NCI-H526 treated with DMSO at 0.1 percent for 48 hours (cell line): Measurements from ENCODE around the gene PFKP.
"Not testable (repeated sequence)": the region's sequence is repeated elsewhere in the genome, so short reads cannot be mapped to it uniquely, and the experiment has no call there.

Source experiments
- DNase-seq: peaks from one replicate; lab custom pipeline; 2025; lab: John Stamatoyannopoulos, UW

PFKP gene

DNA sequence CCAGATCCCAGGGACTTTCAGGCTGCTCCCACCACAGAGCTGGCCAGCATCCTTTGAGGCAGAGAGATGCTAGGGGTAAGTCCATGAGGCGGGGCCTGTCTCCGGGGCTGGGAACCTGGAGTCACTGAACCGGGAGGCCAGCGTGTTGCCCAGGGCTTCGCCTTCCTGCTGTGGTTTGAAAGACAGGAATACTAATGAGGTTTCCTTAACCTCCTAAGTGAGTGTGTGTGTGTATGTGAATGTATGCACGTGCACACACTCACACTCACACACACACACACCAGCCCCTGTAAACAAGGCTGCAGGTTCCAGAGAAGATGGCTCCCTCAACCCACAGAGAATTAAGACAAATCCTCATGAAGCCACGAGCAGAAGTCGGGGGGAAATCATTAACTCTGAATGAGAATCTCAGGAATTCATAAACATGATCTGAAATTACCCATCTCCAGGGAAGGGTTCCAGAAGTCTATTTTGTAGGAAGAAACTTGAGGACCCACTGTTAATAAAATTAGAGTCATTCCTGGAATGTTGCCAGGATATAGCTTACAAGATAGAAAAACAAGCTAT, 20.3 kb upstream of the PFKP start:
- DNase-seq = no peak

DNA sequence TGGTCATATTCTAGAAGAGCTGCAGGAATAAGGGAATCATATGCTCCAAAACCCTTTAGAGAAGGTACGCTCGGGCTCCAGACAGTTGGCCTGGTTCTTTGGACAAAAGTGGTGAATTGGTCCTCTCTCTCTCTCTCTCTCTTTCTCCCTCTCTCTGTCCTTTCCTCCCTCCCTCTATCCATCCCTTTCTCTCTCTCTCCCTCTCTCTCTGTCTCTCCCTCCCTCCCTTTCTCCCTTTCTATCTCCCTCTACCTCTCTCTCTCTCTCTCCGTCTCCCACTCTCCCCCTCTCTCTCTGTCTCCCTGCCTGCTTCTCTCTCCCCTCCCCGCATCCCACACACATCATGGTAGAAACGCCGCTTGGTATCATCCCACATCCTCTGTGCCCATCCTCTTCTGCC, 19.8 kb upstream of the PFKP start:
- DNase-seq = no peak

DNA sequence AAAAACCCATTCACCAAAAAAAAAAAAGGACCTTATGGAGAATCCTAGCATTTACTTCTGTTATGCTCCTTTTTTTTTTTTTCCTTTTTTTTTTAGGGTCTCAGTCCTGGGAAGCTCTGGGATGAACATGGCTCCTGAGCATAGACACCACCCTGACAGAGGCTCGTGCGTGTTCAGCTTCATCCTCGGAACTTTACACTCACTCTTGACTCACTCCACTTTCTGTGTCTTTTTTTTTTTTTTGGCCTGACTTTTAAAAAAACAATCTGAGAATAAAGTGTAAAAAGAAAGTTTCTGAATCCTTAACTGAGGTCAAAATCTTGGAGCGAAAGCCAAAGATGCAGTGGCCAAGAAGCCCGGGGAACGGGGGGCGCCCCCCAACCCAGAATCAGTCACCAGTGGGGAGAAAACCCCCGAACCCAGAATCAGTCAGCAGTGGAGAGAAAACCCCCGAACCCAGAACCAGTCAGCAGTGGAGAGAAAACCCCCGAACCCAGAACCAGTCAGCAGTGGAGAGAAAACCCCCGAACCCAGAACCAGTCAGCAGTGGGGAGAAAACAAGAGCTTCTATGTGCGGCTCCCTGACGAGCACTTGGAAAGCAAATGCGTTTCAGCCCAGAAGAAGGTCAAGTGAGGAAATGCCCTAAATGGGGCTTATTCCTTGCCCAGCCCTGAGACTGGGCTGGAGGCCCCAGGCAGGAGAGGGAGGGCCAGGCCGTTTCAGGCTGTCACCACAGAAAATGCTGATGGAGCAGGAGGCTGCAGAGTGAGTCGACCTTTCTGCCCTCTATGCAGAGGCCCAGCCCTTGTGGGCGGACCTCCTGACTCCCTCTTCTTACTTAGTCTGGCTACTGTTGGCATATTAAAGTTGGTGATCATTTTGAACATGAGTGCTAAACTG, 19.0 kb upstream of the PFKP start:
- no peak for DNase-seq

DNA sequence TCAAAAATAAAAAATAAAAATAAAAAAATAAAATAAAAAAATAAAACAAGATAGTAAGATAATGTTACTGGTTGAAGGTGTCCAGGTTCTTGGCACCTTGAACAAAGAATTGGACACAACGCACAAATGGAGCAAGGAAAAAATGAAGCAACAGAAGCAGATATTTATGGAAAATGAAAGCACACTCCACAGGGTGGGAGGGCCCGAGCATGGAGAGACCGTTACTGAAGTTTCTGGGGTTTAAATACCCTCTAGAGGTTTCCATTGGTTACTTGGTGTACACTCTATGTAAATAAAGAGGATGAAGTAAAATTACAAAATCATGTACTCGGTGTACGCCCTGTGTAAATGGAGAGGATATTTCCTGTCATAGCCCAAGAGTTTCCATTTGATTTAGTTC, 15.7 kb upstream of the PFKP start:
- no peak for DNase-seq

DNA sequence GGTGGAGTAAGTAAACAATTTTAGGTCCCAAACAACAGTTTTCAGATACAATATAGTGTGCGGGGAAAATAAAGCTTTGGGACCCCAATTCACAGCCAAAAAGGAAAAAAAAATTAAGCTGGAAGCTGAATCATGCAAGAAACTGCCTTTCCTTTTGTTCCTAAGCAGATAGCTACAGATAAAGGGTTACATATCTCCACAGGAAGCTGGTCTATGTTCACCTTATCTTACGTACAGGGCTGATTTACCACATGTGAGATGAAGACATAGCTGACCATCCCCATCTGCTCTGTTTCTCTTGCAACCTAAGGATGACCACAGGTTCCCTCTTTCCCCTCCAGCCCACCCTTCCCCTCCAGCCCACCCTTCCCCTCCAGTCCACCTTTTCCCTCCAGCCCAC, 14.2 kb upstream of the PFKP start:
- DNase-seq = no peak

DNA sequence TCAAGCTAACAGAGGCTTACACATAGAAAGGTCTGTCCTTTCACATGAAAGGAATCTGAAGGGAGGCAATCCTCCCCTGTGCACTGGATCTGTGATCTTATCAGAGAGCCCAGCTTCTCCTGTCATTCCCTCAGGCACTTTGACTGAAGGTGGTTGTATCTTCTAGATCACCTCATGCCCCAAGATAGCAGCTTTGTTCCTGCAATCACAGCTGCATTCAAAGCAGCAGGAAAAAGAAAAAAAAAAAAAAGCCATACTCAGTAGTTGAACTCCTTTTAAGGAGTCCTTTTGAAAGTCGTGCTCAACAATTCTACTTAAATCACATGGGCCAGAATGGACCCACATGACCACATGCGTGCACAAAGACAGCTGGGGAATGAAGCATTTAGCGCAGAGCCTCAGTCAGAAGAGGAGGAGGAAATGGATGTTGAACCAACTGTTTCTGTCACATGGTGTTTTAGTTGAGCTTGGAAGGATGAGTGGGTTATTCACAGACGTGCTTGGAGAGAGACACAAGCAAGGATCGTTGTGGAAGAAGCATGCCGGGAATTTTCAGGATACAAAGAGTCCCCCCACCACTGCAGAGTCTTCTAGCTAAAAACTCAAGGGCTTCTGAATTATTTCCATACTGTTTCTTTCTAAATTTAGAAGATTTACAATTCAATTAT, 13.0 kb upstream of the PFKP start:
- no peak for DNase-seq

DNA sequence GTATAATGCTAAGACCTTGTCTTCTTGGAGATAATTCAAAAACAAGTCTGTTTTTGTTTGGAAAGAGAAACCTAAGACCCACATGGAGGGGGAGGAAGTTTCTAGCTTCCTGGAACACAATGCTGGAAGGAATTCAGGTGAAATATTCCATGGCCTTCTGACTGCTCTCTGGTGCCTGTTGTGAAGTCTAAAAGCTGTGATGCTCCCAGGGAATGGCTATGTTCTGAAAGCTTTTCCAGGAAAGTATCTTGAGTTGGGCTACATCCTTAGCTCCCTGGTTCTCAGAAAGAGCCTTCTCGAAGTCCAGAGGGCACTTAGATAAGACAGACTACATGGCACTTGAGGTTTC, 12.5 kb upstream of the PFKP start:
- DNase-seq = no peak

DNA sequence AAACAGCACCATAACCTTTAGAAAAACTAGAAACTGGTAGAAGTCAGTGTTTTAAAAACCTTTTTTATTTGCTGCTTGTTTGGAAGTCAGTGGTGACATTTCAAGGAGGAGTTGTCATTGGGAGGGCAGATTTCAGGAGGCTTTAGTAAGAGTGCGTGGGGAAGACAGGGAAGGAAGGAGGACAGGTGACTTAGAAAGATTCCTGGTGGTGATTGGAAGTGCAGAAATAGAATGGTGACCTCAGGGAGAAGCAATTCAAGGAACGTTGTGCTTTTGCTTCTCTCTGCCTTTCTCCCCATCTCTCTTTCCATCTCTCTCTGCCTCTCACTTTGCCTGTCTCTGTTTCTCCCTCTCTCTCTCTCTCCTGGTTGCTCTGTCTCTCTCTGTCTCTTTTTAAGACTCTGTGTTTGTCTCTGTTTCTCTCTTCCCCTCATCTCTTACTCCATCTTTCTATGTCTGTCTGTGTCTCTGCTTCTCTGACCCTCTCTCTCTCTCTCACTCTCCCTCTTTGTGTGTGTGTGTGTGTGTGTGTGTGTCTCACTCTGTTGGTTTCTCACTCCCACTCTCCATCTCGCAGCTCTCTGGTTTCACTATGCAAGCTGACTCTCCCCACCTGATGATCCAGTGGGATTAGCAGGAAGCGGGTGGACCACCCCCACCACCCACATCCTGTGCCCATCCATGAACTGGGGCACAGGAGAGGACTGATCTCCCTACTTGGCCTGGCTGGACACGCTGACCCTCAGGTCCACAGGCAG, 10.9 kb upstream of the PFKP start:
- DNase-seq = no peak

DNA sequence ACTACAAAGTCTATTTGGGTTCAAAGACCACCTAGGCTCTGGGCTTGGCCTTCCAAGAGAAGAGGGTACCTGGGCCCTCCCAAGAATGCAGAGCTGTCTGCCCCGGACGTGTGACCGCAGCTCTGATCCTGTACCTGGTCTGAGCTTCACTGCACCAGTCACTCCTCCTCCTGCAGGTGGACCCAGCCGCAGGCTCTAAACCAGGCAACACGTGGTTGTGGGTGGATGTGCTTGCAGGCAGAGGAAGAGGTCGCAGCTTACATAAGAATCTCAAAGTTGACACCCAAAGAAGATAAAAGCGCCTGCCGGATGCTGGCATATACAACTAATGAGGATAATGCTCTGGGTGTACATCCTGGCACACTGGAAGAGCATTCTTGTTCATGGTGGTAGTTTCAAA, 9.4 kb upstream of the PFKP start:
- no peak for DNase-seq

DNA sequence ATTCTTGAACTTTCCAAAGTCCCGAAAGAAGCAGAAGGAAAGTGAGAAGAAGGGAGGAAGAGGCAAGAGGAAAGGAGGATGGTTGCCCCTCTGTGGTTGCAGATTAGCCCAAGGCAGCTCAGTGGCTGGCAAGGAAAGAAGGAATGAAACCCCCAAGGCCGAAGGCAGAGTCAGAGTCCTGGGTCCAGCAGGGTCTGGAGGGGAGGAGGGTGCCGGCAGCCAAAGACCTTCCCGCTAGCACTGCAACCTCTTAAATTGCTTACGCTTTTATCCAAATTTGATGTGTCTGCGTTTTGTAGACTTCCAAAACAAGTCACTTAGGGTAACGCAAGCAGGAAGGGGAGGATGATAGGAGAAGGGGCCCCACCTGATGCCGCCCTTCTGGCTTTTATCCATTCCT, 7.4 kb upstream of the PFKP start:
- no peak for DNase-seq

DNA sequence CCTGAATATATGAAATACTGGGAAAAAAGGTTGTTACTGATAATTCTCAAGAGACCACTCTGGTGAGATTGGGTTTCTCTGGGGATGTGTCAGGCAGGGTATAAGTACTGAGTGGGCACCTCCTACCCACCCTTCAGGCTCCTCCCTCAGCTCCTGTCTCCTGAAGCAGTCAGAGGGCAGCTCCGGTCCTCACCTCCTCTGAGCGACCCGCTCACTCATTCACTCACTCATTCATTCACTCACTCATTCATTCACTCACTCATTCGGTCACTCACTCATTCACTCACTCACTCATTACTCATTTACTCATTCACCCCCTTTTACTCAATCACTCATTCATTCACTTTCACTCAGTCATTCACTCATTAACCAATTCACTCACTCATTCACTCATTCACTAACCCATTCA, 6.9 kb upstream of the PFKP start:
- no peak for DNase-seq

DNA sequence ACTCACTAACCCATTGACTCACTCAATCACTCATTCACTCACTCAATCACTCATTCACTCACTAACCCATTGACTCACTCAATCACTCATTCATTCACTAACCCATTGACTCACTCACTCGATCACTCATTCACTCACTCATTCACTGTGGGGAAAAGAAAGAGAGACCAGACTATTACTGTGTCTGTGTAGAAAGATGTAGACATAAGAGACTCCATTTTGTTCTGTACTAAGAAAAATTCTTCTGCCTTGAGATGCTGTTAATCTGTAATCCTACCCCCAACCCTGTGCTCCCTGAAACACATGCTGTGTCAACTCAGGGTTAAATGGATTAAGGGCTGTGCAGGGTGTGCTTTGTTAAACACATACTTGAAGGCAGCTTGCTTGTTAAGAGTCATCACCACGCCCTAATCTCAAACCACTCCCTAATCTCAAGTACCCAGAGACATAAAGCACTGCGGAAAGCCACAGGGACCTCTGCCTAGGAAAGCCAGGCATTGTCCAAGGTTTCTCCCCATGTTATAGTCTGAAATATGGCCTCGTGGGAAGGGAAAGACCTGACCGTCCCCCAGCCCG, 5.9 kb upstream of the PFKP start:
- DNase-seq = not testable (repeated sequence)

DNA sequence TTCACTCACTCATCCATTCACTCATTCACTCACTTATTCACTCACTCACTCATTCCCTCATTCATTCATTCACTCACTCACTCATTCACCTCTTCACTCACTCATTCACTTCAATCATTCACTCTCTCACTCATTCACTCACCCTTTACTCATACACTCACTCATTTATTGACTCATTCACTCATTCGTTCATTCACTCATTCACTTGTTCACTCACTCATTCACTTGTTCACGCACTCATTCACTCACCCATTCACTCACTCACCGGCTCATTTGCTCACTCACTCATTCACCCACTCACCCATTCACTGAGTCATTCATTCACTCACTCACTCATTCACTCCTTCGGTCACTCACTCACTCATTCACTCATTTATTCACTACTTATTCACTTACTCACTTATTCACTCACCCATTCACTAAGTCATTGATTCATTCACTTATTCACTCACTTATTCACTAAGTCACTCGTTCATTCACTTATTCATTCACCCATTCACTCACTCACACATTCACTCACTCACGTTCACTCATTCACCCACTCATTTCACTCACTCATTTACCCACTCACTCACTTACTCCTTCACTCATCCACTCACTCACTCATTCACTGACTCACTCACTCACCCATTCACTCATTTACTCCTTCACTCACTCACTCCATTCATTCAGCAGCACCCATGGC, 4.7 kb upstream of the PFKP start:
- DNase-seq = no peak

DNA sequence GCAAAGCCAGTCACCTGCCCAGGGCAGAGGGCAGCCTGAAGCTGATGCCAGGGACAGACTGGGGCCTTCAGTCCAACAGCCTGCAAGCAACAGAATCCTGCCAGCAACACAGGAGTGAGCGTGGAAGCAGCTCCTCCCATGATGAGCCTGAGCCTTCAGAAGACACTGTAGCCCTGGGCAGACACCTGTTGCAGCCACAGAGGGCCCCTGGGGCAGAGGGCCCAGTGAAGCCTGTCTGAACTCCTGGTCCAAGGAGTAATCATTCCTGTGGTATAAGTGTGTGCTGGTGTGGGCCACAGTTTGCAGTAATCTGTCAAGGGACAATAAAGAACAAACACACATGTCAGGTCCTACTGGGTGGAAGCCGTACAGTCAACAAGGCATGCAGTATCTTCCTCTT, 2.9 kb upstream of the PFKP start:
- DNase-seq = no peak

DNA sequence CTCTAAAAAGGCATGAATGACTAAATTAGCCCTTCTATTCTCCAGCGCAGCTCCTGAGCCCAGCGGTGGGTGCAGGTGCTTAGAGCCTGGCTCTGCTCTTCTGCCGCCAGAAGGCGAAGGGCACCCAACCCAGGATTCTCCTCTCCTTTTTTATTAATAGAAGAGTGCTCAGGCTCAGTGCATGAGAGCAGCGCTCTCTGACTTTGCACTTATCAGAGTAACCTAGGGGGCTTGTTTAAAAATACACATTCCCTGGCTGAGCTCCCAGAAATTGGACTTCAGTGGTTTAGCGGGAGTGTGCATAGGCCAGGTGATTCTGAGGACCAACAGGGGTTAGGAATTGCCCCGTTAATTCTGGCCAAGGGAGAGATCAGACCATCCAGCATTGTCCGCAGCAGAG, 1.7 kb upstream of the PFKP start:
- no peak for DNase-seq

DNA sequence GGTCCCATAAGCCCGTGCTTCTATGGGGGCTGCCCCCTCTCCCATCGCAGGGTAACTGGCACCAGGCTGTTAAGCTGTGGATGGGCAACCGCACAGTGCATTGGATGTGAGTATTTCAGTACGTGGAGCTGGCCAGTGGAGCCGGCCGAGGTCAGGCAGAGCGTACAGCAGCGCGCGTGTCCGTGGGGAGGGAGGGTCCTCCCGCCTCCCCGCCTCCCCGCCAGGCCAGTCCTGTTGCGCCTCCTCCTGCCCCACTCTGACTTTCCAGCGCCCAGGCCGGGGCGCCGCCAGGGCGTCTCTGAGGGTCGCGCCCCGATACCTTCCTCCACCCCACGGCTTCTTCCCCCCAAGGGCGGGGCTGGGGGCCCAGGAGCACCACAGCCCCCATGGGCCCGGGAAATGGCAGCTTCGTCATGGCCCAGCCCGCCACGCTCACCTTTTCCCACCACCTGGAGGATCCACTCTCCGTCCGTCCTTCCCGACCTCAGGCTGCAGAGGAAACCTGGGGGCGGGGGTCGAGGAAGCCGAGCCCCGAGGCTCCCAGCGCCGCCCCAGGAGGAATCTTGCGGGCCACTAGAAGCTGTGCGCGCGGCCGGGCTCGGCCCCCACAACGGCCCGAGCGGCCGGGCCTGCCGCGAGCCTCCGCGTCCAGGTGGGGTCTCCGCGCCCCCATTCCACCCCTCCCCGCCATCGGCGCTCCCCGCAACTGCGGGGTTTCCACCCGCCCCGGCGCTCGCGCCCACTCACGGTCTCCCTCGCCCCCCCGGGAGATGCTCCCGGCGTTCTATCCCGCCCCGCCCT, 831 bp upstream of the PFKP start:
- DNase-seq = no peak

DNA sequence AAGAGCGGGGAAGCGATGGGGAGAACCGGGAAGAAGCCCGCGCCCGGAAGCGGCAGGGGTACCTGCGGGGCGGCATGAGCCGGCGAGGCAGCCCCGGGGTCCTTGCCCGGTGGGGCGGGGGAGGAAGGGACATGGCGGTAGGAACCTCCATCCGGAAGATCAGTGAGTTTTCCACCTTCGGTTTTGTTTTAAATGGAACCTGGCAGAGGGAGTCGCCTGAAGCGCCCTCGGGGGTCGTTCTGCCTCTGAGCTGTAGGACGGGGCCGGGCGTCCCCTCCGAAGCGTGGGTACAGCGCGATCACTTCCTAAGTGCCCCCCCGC, 471 bp downstream of the PFKP start:
- no peak for DNase-seq

DNA sequence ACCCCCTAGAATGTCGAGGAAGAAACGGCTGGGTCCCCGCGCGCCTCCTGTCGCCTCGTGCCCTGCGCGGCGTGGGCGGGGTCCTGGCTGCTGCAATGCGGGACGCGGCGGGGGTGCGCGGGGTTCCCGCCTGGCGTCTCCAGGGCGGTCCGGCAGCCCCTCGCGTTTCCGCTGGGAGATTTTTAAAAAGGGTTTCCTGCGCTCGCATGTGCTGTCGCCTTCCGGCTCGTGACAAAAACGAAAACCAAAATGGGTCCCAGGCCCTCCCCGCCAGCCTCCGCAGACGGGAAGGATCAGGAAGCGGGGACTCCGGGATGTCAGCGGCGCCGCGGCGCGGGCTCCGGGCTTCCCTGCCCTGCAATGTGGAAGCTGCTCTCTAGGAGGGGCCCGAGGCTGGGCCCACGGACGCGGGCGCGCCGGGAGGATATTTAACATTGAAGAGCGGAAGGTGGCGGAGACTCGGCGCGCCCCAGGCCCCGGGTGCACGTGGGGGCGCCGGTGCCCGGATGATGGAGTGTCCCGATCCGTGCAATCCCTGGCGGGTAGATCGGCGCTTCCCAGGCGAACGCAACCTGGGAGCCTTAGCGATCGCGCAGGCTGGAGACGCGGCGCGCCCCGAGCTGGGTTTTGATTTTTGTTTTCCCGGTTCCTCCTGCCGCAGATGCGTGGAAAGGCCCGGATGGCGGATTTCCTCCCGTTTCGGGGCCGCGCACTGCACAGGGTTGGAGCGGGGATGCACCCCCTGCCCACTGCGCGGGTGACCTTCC, 1.0 kb downstream of the PFKP start:
- no peak for DNase-seq

DNA sequence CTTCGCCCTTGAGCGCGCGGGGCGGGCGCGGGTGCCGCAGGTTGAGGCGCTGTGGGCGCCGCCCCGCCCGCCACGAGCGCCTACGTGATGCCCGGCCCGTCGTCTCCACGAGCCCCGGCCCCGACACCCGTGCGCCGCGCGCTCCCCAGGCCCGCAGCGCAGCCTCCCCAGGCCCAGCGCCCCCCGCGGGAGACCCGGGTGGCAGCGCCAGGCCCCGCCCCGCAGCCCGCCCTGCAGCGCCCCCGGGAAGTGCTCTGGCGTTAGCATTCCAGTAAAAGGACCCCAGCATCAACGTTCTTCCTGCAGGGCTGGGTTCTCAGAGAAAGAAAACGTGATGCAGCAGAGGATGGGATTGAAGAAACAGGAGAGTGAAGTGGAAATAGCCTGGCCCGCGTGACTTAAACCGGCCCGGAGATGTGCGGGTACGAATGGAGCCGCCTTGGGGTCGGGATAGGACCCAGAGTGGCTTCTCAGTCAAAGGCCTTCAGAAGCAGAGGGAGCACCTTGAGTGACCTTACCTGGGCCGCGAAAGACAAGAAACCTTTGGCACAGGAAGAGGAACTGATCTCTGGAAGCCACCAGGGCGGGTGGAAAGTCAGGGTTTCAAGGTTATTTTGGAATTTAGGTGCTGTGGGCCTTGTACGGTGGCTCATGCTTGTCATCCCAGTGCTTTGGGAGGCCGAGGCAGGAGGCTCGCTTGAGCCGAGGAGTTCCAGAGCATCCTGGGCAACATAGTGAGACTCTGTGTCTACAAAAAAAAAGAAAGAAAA, 1.8 kb downstream of the PFKP start:
- no peak for DNase-seq

DNA sequence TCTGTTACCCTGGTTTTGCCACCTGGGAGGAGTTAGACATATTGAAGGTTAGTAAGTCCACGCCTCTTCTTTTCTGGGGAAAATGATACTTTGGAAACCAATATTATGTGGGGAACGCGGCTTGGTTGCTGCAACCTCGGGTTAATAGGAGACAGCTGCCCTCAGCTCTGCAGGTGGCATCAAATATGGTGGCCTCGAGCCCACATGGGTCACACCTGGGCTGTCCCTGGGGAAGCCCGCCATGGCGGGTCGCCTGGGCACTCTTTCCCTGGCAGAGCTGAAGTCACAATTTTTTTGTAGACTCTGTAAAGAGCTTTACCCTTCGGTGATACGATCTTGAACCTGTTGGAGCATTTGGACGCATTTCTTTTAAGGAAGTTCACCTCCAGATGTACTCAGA, 2.5 kb downstream of the PFKP start:
- DNase-seq = no peak
